ENCODE data around the gene HNRNPF. TPM values are rescaled to one million over a fixed set of nuclear protein-coding genes. Genes with fewer than 3 reads are reported as not detected.
"Not testable (repeated sequence)": the region's sequence is repeated elsewhere in the genome, so short reads cannot be mapped to it uniquely, and the experiment has no call there.

Gene HNRNPF
- total RNA-seq, 3 donors from 2014 or later, result 212 to 229 (median 227) TPM

DNA sequence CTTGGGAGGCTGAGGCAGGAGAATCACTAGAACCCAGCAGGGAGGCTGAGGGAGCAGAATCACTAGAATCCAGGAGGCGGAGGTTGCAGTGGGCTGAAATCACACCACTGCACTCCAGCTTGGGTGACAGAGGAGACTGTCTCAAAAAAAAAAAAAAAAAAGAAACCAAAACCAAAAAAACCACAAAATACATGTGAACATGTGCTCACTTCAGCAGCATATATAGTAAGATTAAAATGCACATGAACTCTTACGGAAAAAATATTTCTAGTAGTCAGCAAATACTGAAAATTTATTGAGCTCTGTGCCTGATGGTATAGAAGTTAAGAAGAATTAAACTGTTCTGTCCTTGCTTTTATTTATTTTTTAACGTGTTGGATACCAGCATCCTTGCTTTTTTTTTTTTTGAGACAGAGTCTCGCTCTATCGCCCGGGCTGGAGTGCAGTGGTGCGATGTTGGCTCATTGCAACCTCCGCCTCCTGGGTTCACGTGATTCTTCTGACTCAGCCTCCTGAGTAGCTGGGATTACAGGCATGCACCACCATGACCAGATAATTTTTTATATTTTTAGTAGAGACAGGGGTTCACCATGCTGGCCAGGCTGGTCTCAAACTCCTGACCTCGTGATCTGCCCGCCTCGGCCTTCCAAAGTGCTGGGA is 18.3 kb upstream of the HNRNPF start:
- ATAC-seq, result no peak
- intact Hi-C loops (cut with DNase I, micrococcal nuclease), result no loop called here
- no peak for DNase-seq
- Histone ChIP-seq H3K4me3 (no peak overlapping the region), H3K9me3 (no peaks in the 10 kb centered on the region), H3K36me3 (ENCODE audit: low read depth) (no peaks in the 10 kb centered on the region), H3K4me1 (ENCODE audit: low read depth) (no peaks in the 10 kb centered on the region)
- TF ChIP-seq, protein P1, sequence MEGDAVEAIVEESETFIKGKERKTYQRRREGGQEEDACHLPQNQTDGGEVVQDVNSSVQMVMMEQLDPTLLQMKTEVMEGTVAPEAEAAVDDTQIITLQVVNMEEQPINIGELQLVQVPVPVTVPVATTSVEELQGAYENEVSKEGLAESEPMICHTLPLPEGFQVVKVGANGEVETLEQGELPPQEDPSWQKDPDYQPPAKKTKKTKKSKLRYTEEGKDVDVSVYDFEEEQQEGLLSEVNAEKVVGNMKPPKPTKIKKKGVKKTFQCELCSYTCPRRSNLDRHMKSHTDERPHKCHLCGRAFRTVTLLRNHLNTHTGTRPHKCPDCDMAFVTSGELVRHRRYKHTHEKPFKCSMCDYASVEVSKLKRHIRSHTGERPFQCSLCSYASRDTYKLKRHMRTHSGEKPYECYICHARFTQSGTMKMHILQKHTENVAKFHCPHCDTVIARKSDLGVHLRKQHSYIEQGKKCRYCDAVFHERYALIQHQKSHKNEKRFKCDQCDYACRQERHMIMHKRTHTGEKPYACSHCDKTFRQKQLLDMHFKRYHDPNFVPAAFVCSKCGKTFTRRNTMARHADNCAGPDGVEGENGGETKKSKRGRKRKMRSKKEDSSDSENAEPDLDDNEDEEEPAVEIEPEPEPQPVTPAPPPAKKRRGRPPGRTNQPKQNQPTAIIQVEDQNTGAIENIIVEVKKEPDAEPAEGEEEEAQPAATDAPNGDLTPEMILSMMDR (IDR thresholded peaks at IDR 0.05), result no peak

DNA sequence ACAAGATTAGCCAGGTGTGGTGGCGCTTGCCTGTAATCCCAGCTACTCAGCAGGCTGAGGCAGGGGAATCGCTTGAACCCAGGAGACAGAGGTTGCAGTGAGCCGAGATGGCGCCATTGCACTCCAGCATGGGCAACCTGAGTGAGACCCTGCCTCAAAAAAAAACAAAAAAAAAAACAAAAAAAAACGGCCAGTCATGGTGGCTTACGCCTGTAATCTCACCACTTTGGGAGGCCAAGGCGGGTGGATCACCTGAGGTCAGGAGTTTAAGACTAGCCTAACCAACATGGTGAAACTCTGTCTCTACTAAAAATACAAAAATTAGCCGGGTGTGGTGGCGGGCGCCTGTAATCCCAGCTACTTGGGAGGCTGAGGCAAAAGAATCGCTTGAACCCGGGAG is 17.5 kb upstream of the HNRNPF start:
- H3K4me1 ChIP-seq (ENCODE audit: low read depth); ATAC-seq; H3K36me3 ChIP-seq (ENCODE audit: low read depth); H3K4me3 ChIP-seq; H3K9me3 ChIP-seq; intact Hi-C loops (cut with DNase I, micrococcal nuclease); DNase-seq: not testable (repeated sequence)

DNA sequence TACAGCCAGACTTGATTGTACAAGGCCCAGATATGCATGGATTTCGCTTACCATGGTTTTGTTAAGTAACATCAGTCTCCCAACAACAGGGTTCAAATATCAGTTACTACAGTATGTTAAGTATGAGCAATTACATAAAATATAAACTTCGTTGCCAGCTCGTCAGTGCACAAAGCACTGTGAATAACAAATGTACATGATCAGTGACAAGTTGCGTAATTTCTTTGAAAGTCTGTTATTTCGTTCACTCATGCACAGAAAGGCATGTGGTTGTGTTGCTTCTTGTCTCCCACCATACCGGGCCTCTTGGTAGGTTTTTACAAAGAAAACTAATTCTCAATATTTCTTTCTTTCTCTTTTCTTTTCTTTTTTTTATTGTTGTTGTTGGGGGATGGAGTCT is 15.4 kb upstream of the HNRNPF start:
- TF ChIP-seq, protein P1 (IDR thresholded peaks at IDR 0.05), result no peak
- Histone ChIP-seq H3K4me3 (no peak overlapping the region), H3K4me1 (ENCODE audit: low read depth) (peaks cover 8% of the 10 kb centered on the region), H3K36me3 (ENCODE audit: low read depth) (no peaks in the 10 kb centered on the region), H3K9me3 (no peaks in the 10 kb centered on the region)
- ATAC-seq (no peak), DNase-seq (no peak)
- intact Hi-C loops (cut with DNase I, micrococcal nuclease), result no loop called here

DNA sequence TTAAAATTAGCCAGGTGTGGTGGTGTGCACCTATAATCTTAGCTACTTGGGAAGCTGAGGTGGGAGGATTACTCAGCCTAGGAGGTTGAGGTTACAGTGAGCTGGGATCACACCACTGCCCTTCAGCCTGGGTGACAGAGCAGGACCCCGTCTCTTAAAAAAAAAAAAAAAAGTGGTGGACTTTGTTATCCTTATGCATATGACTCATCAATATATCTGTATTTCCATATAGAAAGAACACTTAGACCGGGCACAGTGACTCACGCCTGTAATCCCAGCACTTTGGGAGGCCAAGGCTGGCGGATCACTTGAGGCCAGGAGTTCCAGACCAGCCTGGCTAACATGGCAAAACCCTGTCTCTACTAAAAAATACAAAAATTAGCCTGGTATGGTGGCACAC is 13.0 kb upstream of the HNRNPF start:
- intact Hi-C loops (cut with DNase I, micrococcal nuclease); H3K9me3 ChIP-seq; DNase-seq; H3K36me3 ChIP-seq (ENCODE audit: low read depth); H3K4me1 ChIP-seq (ENCODE audit: low read depth); ATAC-seq; H3K4me3 ChIP-seq: not testable (repeated sequence)

DNA sequence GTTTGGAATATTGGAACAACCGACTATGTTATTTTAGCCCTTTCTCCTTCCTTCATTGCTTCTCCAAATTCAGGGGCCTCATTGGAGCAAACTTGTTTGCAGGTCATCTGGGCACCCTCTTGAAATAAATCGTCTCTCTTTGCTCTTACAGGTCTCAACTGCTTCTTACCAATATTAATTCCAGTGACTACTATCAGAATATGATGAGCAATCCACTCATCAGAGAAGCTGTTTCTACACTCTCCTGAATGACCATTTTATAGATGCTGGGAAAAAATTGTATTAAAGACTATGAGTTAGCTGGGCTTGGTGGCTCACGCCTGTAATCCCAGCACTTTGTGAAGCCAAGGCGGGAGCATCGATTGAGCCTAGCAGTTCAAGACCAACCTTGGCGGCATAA is 12.5 kb upstream of the HNRNPF start:
- H3K9me3 ChIP-seq, result no peaks in the 10 kb centered on the region
- H3K36me3 ChIP-seq (ENCODE audit: low read depth), result no peaks in the 10 kb centered on the region
- DNase-seq (no peak), ATAC-seq (no peak)
- intact Hi-C loops (cut with DNase I, micrococcal nuclease), result no loop called here
- TF ChIP-seq, protein P1 (IDR thresholded peaks at IDR 0.05), result no peak
- H3K4me3 ChIP-seq, result no peak overlapping the region
- peaks cover 10% of the 10 kb centered on the region for H3K4me1 ChIP-seq (ENCODE audit: low read depth)

DNA sequence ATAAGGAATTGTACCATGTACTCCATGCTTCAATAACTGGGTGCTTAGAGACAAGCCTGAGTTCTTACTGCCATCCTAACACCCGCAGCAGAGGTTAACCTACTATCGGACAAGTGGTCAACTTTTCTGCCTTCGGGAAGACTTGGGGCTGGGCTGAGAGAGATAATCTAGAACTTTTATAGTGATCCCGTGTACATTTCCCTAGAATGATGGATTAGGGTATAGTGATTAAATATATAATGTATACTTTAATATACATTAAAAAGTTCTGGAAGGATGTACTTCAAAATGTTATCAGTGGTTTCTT is 12.2 kb upstream of the HNRNPF start:
- H3K4me3 ChIP-seq, result no peak overlapping the region
- DNase-seq (no peak), ATAC-seq (no peak)
- H3K4me1 ChIP-seq (ENCODE audit: low read depth), result peaks cover 10% of the 10 kb centered on the region
- intact Hi-C loops (cut with DNase I, micrococcal nuclease), result no loop called here
- H3K36me3 ChIP-seq (ENCODE audit: low read depth), result no peaks in the 10 kb centered on the region
- H3K9me3 ChIP-seq, result no peaks in the 10 kb centered on the region
- TF ChIP-seq, protein P1 (IDR thresholded peaks at IDR 0.05), result no peak

Data from mucosa of descending colon (tissue), 3 donors.